Measurements from ENCODE around the gene OMA1. TPM values are rescaled to one million over a fixed set of nuclear protein-coding genes. Genes with fewer than 3 reads are reported as not detected.

The OMA1 gene
- 4.7 to 6.3 TPM (median 5.7 TPM) in 5 replicates for total RNA-seq (2022; extraction: Qiagen RNA extraction)

GRCh38 chr1:58546520-58547308, at the start of gene OMA1:
OMA1 (minus strand) TSS chr1:58546726; CDS start chr1:58539294, 7,432 bp downstream.

GRCh38 chr1:58576727-58577653, 30.5 kb upstream of the OMA1 start, which contains the start of gene TACSTD2:
TACSTD2 (minus strand) TSS chr1:58577252; CDS start chr1:58577156, 96 bp downstream.

Other genes starting within 250 kb of the OMA1 start
- gene TACSTD2, start 30.5 kb upstream of the OMA1 start, total RNA-seq (2022; extraction: Qiagen RNA extraction) = not detected in 5 replicates
- 4.4 to 6.2 TPM (median 5.1 TPM) in 5 replicates for gene MYSM1, start 153.3 kb upstream of the OMA1 start, total RNA-seq (2022; extraction: Qiagen RNA extraction)
- 32.0 to 45.8 TPM (median 40.9 TPM) in 5 replicates for gene JUN, start 237.3 kb upstream of the OMA1 start, total RNA-seq (2022; extraction: Qiagen RNA extraction)

All from A549 treated with CORT108297 at 1 μM for 4 hours (cell line).